Body of pancreas (tissue), 4 donors: ENCODE results near the gene PUM2.

Experiments
- CTCF ChIP-seq, 7 experiments: fragments of 450-650 bp in 4 of 7; fragments of 200-600 bp in 3 of 7; sonication (generic) in 3 of 7; IDR thresholded peaks; one replicate each; pipeline ENCODE4 v1.5.1; 2016 to 2019; ENCODE audit warnings: antibody characterized with exemption in 7 of 7
- POLR2A ChIP-seq, 3 donors: fragments of 450-650 bp; IDR thresholded peaks; one replicate each; pipeline ENCODE4 v1.6.1; 2016; ENCODE audit warnings: antibody characterized with exemption in 3 of 3, mild to moderate bottlenecking in 2 of 3

GRCh38 chr2:20397811-20398447 lies 47.3 kb upstream of the PUM2 start:
- TF ChIP-seq CTCF (IDR thresholded peaks at IDR 0.05) (no peak), POLR2A (IDR thresholded peaks at IDR 0.05) (no peak)
